GM23338 (cell line): ENCODE data around the gene GUCY2C. TPM values are rescaled to one million over a fixed set of nuclear protein-coding genes. Genes with fewer than 3 reads are reported as not detected.

Source experiments
- ATAC-seq: fragments of 200-7000 bp; cut with Tn5 transposase; 3 replicates; pipeline ENCODE4 v1.9.1; 2020
- DNase-seq: peaks from one replicate; pipeline ENCODE4 v3.0.0-alpha.2; 2015; ENCODE audit warnings: low spot score
- H2AFZ ChIP-seq: fragments of 200-600 bp; sonication (generic); 2 replicates; pipeline ENCODE4 v1.8.0; 2016; ENCODE audit warnings: antibody characterized with exemption, mild to moderate bottlenecking, moderate library complexity
- H3F3A ChIP-seq: fragments of 200-600 bp; sonication (generic); replicated peaks from 2 replicates; pipeline ENCODE4 v1.8.0; 2017; ENCODE audit warnings: antibody characterized with exemption, mixed run types, low read depth
- H3K27ac ChIP-seq: fragments of 200-600 bp; sonication (generic); 2 replicates; pipeline ENCODE4 v1.6.1; 2016; ENCODE audit warnings: low read depth
- H3K27me3 ChIP-seq: fragments of 200-600 bp; sonication (generic); 2 replicates; pipeline ENCODE4 v1.8.0; 2016; ENCODE audit warnings: mild to moderate bottlenecking, mixed run types, moderate library complexity; ENCODE audit not compliant: insufficient read depth
- H3K36me3 ChIP-seq: fragments of 200-600 bp; sonication (generic); 2 replicates; pipeline ENCODE4 v1.8.0; 2016; ENCODE audit warnings: mild to moderate bottlenecking; ENCODE audit not compliant: insufficient read depth
- H3K4me1 ChIP-seq: fragments of 200-600 bp; sonication (generic); 2 replicates; pipeline ENCODE4 v1.8.0; 2016; ENCODE audit warnings: mild to moderate bottlenecking, moderate library complexity; ENCODE audit not compliant: insufficient read depth
- H3K4me2 ChIP-seq: fragments of 200-600 bp; sonication (generic); 2 replicates; pipeline ENCODE4 v1.7.1; 2017; ENCODE audit warnings: mixed run types
- H3K4me3 ChIP-seq: fragments of 200-600 bp; sonication (generic); 2 replicates; pipeline ENCODE4 v1.6.1; 2016; ENCODE audit warnings: mixed run types
- H3K79me2 ChIP-seq: fragments of 200-600 bp; sonication (generic); replicated peaks from 2 replicates; pipeline ENCODE4 v1.8.0; 2017; ENCODE audit warnings: mild to moderate bottlenecking; ENCODE audit not compliant: insufficient read depth
- H3K9me2 ChIP-seq: fragments of 200-600 bp; sonication (generic); 2 replicates; pipeline ENCODE4 v1.8.0; 2017; ENCODE audit not compliant: insufficient read depth
- H4K20me1 ChIP-seq: fragments of 200-600 bp; sonication (generic); replicated peaks from 2 replicates; pipeline ENCODE4 v1.8.0; 2017; ENCODE audit warnings: mild to moderate bottlenecking; ENCODE audit not compliant: insufficient read depth
- H3K27ac Mint-ChIP-seq: 2 replicates; pipeline ENCODE4 v1.8.0; 2020; ENCODE audit warnings: inconsistent platforms, mild to moderate bottlenecking, moderate library complexity, mixed read lengths
- H3K27me3 Mint-ChIP-seq: 3 replicates; pipeline ENCODE4 v1.8.0; 2022; ENCODE audit warnings: low read depth, mild to moderate bottlenecking, moderate library complexity, mixed read lengths, inconsistent platforms; ENCODE audit not compliant: insufficient read depth, poor library complexity
- H3K36me3 Mint-ChIP-seq: 3 replicates; pipeline ENCODE4 v1.8.0; 2021; ENCODE audit warnings: low read depth, mild to moderate bottlenecking, inconsistent platforms, moderate library complexity, mixed read lengths
- H3K4me1 Mint-ChIP-seq: 3 replicates; pipeline ENCODE4 v1.8.0; 2020; ENCODE audit warnings: mild to moderate bottlenecking, inconsistent platforms, mixed read lengths
- H3K4me3 Mint-ChIP-seq: 3 replicates; pipeline ENCODE4 v1.8.0; 2021; ENCODE audit warnings: moderate library complexity, mild to moderate bottlenecking, inconsistent platforms, mixed read lengths
- H3K9me3 Mint-ChIP-seq: 3 replicates; pipeline ENCODE4 v1.8.0; 2020; ENCODE audit warnings: moderate library complexity, mild to moderate bottlenecking, inconsistent platforms, mixed read lengths
- CREB1 ChIP-seq: fragments of 250-450 bp; sonication (Bioruptor Pico); IDR thresholded peaks from 2 replicates; pipeline ENCODE4 v1.5.0; 2020; ENCODE audit warnings: low read depth, mild to moderate bottlenecking, moderate library complexity
- EZH2 ChIP-seq: fragments of 200-600 bp; sonication (generic); IDR thresholded peaks from one replicate; pipeline ENCODE4 v1.8.0; 2017; ENCODE audit warnings: antibody characterized with exemption, mild to moderate bottlenecking, low read depth; ENCODE audit not compliant: unreplicated experiment
- EZH2phosphoT487 ChIP-seq: fragments of 200-600 bp; sonication (generic); IDR thresholded peaks from one replicate; pipeline ENCODE4 v1.8.1; 2018; ENCODE audit warnings: antibody characterized with exemption; ENCODE audit not compliant: unreplicated experiment
- STAT1 ChIP-seq: IDR thresholded peaks from one replicate; pipeline ENCODE4 v1.6.1; 2016; ENCODE audit warnings: antibody characterized with exemption; ENCODE audit not compliant: unreplicated experiment
- polyA plus RNA-seq: library from polyadenylated mRNA; unstranded; fragments of >200 nt; fragmentation: Nextera tagmentation; extraction: Ambion mirVana; gene quantifications from 2 replicates; pipeline ENCODE4 v1.2.1, GENCODE V29; 2016
- total RNA-seq: library from RNA; depleted of rRNA; stranded (reverse); fragments of >200 nt; shearing (Covaris generic); gene quantifications from 2 replicates; pipeline ENCODE4 v1.2.3, GENCODE V29; 2014
- TF ChIP-seq, protein P1 (sequence below): IDR thresholded peaks from 2 replicates; pipeline ENCODE4 v1.6.1; 2016; ENCODE audit warnings: antibody characterized with exemption
- TF ChIP-seq, protein P2 (sequence below), 2 experiments: fragments of 200-600 bp in 1 of 2; sonication (generic) in 1 of 2; conservative IDR thresholded peaks; 2 replicates each; pipeline versions ENCODE4 v1.5.1 to v1.6.1; 2016 to 2017; ENCODE audit warnings: antibody characterized with exemption in 2 of 2, low read depth in 2 of 2, mild to moderate bottlenecking in 2 of 2, moderate library complexity in 1 of 2

Gene GUCY2C
- total and polyA plus RNA-seq, 2 experiments from 2014 or later, result 2.1 to 3.1 TPM

DNA sequence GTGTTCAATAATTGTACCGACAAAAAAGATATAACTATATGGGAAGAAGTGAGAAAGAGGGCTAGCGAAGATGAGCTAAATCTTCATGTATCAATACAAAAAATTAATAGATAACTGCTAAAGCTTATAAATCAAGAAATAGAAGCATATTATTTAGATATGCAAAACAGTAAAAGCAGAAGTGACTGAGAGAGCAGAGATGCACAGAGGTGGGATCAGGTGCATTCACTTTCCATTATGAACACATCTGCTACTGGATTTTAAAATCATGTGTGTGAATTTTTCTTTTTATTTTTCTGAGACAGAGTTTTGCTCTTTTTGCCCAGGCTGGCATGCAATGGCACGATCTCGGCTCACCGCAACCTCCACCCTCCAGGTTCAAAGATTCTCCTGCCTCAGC, 33.4 kb downstream of the GUCY2C start:
- peaks cover 8% of the 10 kb centered on the region; the same call in 2 of the 3 replicates for H3K36me3 Mint-ChIP-seq
- Histone ChIP-seq H3K27me3 (no peaks in the 10 kb centered on the region), H2AFZ (no peak overlapping the region), H4K20me1 (no peaks in the 10 kb centered on the region), H3K36me3 (no peaks in the 10 kb centered on the region), H3K79me2 (no peaks in the 10 kb centered on the region), H3F3A (peaks cover 6% of the 10 kb centered on the region; the same call in 1 of the 2 replicates), H3K27ac (no peak overlapping the region), H3K4me3 (no peak overlapping the region), H3K4me2 (no peak overlapping the region), H3K9me2 (no peaks in the 10 kb centered on the region), H3K4me1 (peaks cover 15% of the 10 kb centered on the region)
- no peak for ATAC-seq
- H3K9me3 Mint-ChIP-seq, result peaks cover 4% of the 10 kb centered on the region; the same call in 2 of the 3 replicates
- TF ChIP-seq, protein P1, sequence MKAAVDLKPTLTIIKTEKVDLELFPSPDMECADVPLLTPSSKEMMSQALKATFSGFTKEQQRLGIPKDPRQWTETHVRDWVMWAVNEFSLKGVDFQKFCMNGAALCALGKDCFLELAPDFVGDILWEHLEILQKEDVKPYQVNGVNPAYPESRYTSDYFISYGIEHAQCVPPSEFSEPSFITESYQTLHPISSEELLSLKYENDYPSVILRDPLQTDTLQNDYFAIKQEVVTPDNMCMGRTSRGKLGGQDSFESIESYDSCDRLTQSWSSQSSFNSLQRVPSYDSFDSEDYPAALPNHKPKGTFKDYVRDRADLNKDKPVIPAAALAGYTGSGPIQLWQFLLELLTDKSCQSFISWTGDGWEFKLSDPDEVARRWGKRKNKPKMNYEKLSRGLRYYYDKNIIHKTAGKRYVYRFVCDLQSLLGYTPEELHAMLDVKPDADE, result no peak
- TF ChIP-seq EZH2phosphoT487, result no peak
- TF ChIP-seq EZH2, result no peak
- H3K4me3 Mint-ChIP-seq, result no peak overlapping the region
- no peak overlapping the region for H3K27ac Mint-ChIP-seq
- no peak for DNase-seq
- H3K27me3 Mint-ChIP-seq, result peaks cover 8% of the 10 kb centered on the region
- peaks cover 11% of the 10 kb centered on the region for H3K4me1 Mint-ChIP-seq

DNA sequence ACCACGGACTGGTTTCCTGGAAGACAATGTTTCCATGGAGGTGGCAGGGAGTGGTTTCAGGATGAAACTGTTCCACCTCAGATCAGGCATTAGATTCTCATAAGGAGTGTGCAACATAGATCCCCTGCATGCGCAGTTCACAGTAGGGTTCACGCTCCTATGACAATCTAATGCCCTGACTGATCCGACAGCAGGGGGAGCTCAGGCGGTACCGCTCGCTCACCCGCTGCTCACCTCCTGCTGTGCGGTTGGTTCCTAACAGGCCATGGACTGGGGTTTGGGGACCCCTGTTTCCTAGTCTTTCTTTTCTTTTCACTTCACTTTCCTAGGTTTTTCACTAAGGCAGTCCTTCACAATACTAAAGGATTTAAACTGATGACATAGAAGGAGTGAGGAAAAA, 39.6 kb downstream of the GUCY2C start:
- Mint-ChIP-seq H3K9me3 (no peaks in the 10 kb centered on the region), H3K4me3 (no peak overlapping the region), H3K4me1 (peaks cover under 1% of the 10 kb centered on the region; the same call in 2 of the 3 replicates), H3K36me3 (no peaks in the 10 kb centered on the region), H3K27me3 (no peaks in the 10 kb centered on the region), H3K27ac (no peak overlapping the region)
- no peaks in the 10 kb centered on the region for H4K20me1 ChIP-seq
- H3K27ac ChIP-seq, result no peak overlapping the region
- no peaks in the 10 kb centered on the region for H3K9me2 ChIP-seq
- H3K4me3 ChIP-seq, result no peak overlapping the region
- H3F3A ChIP-seq, result no peaks in the 10 kb centered on the region
- no peak overlapping the region for H2AFZ ChIP-seq
- ATAC-seq (peak; percentile 73), DNase-seq (peak; percentile 66)
- H3K36me3 ChIP-seq, result no peaks in the 10 kb centered on the region
- no peaks in the 10 kb centered on the region for H3K27me3 ChIP-seq
- no peaks in the 10 kb centered on the region for H3K4me1 ChIP-seq
- TF ChIP-seq, protein P2, sequence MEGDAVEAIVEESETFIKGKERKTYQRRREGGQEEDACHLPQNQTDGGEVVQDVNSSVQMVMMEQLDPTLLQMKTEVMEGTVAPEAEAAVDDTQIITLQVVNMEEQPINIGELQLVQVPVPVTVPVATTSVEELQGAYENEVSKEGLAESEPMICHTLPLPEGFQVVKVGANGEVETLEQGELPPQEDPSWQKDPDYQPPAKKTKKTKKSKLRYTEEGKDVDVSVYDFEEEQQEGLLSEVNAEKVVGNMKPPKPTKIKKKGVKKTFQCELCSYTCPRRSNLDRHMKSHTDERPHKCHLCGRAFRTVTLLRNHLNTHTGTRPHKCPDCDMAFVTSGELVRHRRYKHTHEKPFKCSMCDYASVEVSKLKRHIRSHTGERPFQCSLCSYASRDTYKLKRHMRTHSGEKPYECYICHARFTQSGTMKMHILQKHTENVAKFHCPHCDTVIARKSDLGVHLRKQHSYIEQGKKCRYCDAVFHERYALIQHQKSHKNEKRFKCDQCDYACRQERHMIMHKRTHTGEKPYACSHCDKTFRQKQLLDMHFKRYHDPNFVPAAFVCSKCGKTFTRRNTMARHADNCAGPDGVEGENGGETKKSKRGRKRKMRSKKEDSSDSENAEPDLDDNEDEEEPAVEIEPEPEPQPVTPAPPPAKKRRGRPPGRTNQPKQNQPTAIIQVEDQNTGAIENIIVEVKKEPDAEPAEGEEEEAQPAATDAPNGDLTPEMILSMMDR (conservative IDR thresholded peaks at IDR 0.05; ENCODE audit: low read depth in 2 of 2), result peak; percentile 55 to 81
- TF ChIP-seq CREB1 (CRISPR knock-in tag), result no peak
- H3K79me2 ChIP-seq, result no peaks in the 10 kb centered on the region
- no peak overlapping the region for H3K4me2 ChIP-seq

DNA sequence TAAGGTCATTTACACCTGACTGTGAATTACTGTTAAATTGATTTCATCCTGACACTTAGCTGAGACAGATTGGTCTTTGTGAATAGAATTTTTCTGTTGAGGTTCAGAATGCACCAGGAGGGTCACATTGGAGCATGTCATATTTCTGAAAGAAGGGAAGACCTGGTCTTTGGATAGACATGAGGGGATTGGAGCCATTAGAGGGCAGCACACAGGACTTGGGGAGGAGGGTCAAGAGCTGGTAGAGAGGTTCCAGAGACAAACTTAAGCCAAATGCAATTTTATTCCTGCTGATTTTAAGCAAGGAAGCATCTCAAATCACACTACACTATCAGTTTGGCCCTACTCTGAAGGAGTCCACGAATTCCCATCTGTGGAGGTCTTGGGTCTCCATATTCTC, 41.1 kb downstream of the GUCY2C start:
- H3K4me1 Mint-ChIP-seq, result peaks cover 9% of the 10 kb centered on the region; the same call in 2 of the 3 replicates
- no peaks in the 10 kb centered on the region for H3K36me3 Mint-ChIP-seq
- H3K36me3 ChIP-seq, result no peaks in the 10 kb centered on the region
- TF ChIP-seq EZH2phosphoT487 (no peak), EZH2 (no peak), STAT1 (no peak)
- TF ChIP-seq, protein P2 (conservative IDR thresholded peaks at IDR 0.05; ENCODE audit: low read depth in 2 of 2), result peak; percentile 29 to 58
- TF ChIP-seq, protein P1, result no peak
- H3K4me1 ChIP-seq, result peaks cover 3% of the 10 kb centered on the region; the same call in 1 of the 2 replicates
- DNase-seq (no peak), ATAC-seq (no peak)
- no peak overlapping the region for H3K4me3 Mint-ChIP-seq
- no peaks in the 10 kb centered on the region for H3K79me2 ChIP-seq
- H3K27ac ChIP-seq, result no peak overlapping the region
- H3K4me3 ChIP-seq, result no peak overlapping the region
- H3K9me3 Mint-ChIP-seq, result no peaks in the 10 kb centered on the region
- no peaks in the 10 kb centered on the region for H3F3A ChIP-seq
- H3K27ac Mint-ChIP-seq, result no peak overlapping the region
- H3K27me3 ChIP-seq, result no peaks in the 10 kb centered on the region
- no peaks in the 10 kb centered on the region for H3K9me2 ChIP-seq
- H4K20me1 ChIP-seq, result no peaks in the 10 kb centered on the region
- no peaks in the 10 kb centered on the region for H3K27me3 Mint-ChIP-seq
- no peak overlapping the region for H3K4me2 ChIP-seq
- no peak overlapping the region for H2AFZ ChIP-seq
